Neural progenitor cell (in vitro differentiated cells): ENCODE measurements around the gene KCNMA1. TPM values are rescaled to one million over a fixed set of nuclear protein-coding genes. Genes with fewer than 3 reads are reported as not detected.

ENCODE experiments used
- DNase-seq: peaks from one replicate; pipeline ENCODE4 v3.0.0-alpha.2; 2016; ENCODE audit warnings: low spot score
- H2AFZ ChIP-seq: fragments of 200-600 bp; sonication (generic); replicated peaks from 2 replicates; pipeline ENCODE4 v1.6.1; 2016; ENCODE audit warnings: antibody characterized with exemption
- H3F3A ChIP-seq: fragments of 200-600 bp; sonication (generic); 2 replicates; pipeline ENCODE4 v1.6.1; 2016; ENCODE audit warnings: antibody characterized with exemption, low read depth
- H3K27ac ChIP-seq: fragments of 200-600 bp; sonication (generic); 2 replicates; pipeline ENCODE4 v1.5.1; 2016; ENCODE audit warnings: mild to moderate bottlenecking
- H3K27me3 ChIP-seq: fragments of 200-600 bp; sonication (generic); 2 replicates; pipeline ENCODE4 v1.6.1; 2016; ENCODE audit warnings: mild to moderate bottlenecking, moderate library complexity
- H3K36me3 ChIP-seq: fragments of 200-600 bp; sonication (generic); 2 replicates; pipeline ENCODE4 v1.5.1; 2016
- H3K4me1 ChIP-seq: fragments of 200-600 bp; sonication (generic); 2 replicates; pipeline ENCODE4 v1.6.1; 2016; ENCODE audit warnings: mixed run types
- H3K4me2 ChIP-seq: fragments of 200-600 bp; sonication (generic); 2 replicates; pipeline ENCODE4 v1.6.1; 2016
- H3K4me3 ChIP-seq: fragments of 200-600 bp; sonication (generic); 2 replicates; pipeline ENCODE4 v1.5.1; 2016
- H3K79me2 ChIP-seq: fragments of 200-600 bp; sonication (generic); 2 replicates; pipeline ENCODE4 v1.6.1; 2016; ENCODE audit warnings: low read depth
- H3K9ac ChIP-seq: fragments of 200-600 bp; sonication (generic); 2 replicates; pipeline ENCODE4 v1.6.1; 2016
- H3K9me3 ChIP-seq: fragments of 200-600 bp; sonication (generic); 2 replicates; pipeline ENCODE4 v1.5.1; 2016; ENCODE audit warnings: low read depth
- H4K20me1 ChIP-seq: fragments of 200-600 bp; sonication (generic); 2 replicates; pipeline ENCODE4 v1.6.1; 2016; ENCODE audit warnings: low read depth
- H3K27ac Mint-ChIP-seq: 3 replicates; pipeline ENCODE4 v1.8.0; 2021; ENCODE audit warnings: mixed read lengths
- H3K27me3 Mint-ChIP-seq: 2 replicates; pipeline ENCODE4 v1.8.0; 2022; ENCODE audit warnings: low read depth, mild to moderate bottlenecking, inconsistent platforms, moderate library complexity, mixed read lengths; ENCODE audit not compliant: insufficient read depth
- H3K36me3 Mint-ChIP-seq: 3 replicates; pipeline ENCODE4 v1.8.0; 2021; ENCODE audit warnings: mixed read lengths
- H3K4me1 Mint-ChIP-seq: 3 replicates; pipeline ENCODE4 v1.8.0; 2021; ENCODE audit warnings: mixed read lengths
- H3K4me3 Mint-ChIP-seq: 3 replicates; pipeline ENCODE4 v1.8.0; 2021; ENCODE audit warnings: mild to moderate bottlenecking, moderate library complexity, mixed read lengths
- H3K9me3 Mint-ChIP-seq: 3 replicates; pipeline ENCODE4 v1.8.0; 2020; ENCODE audit warnings: mixed read lengths
- EZH2 ChIP-seq: fragments of 200-600 bp; sonication (generic); IDR thresholded peaks from 2 replicates; pipeline ENCODE4 v1.6.1; 2017; ENCODE audit warnings: antibody characterized with exemption, mild to moderate bottlenecking, moderate library complexity
- EZH2phosphoT487 ChIP-seq: fragments of 200-600 bp; sonication (generic); IDR thresholded peaks from 2 replicates; pipeline ENCODE4 v1.6.1; 2017; ENCODE audit warnings: antibody characterized with exemption
- total RNA-seq: library from RNA; depleted of rRNA; stranded (reverse); fragments of >200 nt; gene quantifications from 2 replicates; pipeline ENCODE4 v1.2.3, GENCODE V29; 2015; ENCODE audit warnings: low replicate concordance
- TF ChIP-seq, protein P1 (sequence below): fragments of 200-600 bp; sonication (generic); IDR thresholded peaks from 2 replicates; pipeline ENCODE4 v1.5.1; 2017; ENCODE audit warnings: antibody characterized with exemption, mild to moderate bottlenecking

KCNMA1 gene
- total RNA-seq, 1 donor from 2014 or later: 2.4 TPM

GRCh38 chr10:77392236-77392721, 245.3 kb downstream of the KCNMA1 start:
- H3K27ac ChIP-seq: no peak overlapping the region
- no peaks in the 10 kb centered on the region for H3K36me3 ChIP-seq
- Mint-ChIP-seq H3K36me3 (no peaks in the 10 kb centered on the region), H3K4me1 (peaks cover 43% of the 10 kb centered on the region), H3K27me3 (peaks cover 4% of the 10 kb centered on the region), H3K27ac (no peak overlapping the region), H3K9me3 (no peaks in the 10 kb centered on the region), H3K4me3 (no peak overlapping the region)
- no peaks in the 10 kb centered on the region for H4K20me1 ChIP-seq
- peaks cover 15% of the 10 kb centered on the region for H3K4me1 ChIP-seq
- no peak overlapping the region for H3K4me3 ChIP-seq
- H3K79me2 ChIP-seq: no peaks in the 10 kb centered on the region
- no peak overlapping the region for H3K4me2 ChIP-seq
- no peak overlapping the region for H3K9ac ChIP-seq
- no peaks in the 10 kb centered on the region for H3K27me3 ChIP-seq
- no peak overlapping the region for H2AFZ ChIP-seq
- DNase-seq: no peak
- no peaks in the 10 kb centered on the region for H3K9me3 ChIP-seq
- TF ChIP-seq EZH2 (no peak), EZH2phosphoT487 (no peak)
- TF ChIP-seq, protein P1, sequence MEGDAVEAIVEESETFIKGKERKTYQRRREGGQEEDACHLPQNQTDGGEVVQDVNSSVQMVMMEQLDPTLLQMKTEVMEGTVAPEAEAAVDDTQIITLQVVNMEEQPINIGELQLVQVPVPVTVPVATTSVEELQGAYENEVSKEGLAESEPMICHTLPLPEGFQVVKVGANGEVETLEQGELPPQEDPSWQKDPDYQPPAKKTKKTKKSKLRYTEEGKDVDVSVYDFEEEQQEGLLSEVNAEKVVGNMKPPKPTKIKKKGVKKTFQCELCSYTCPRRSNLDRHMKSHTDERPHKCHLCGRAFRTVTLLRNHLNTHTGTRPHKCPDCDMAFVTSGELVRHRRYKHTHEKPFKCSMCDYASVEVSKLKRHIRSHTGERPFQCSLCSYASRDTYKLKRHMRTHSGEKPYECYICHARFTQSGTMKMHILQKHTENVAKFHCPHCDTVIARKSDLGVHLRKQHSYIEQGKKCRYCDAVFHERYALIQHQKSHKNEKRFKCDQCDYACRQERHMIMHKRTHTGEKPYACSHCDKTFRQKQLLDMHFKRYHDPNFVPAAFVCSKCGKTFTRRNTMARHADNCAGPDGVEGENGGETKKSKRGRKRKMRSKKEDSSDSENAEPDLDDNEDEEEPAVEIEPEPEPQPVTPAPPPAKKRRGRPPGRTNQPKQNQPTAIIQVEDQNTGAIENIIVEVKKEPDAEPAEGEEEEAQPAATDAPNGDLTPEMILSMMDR: no peak
- no peaks in the 10 kb centered on the region for H3F3A ChIP-seq

GRCh38 chr10:77391605-77392235, 245.9 kb downstream of the KCNMA1 start:
- no peak overlapping the region for H3K9ac ChIP-seq
- H3K27ac ChIP-seq: no peak overlapping the region
- Mint-ChIP-seq H3K27ac (no peak overlapping the region), H3K36me3 (no peaks in the 10 kb centered on the region), H3K4me3 (no peak overlapping the region), H3K27me3 (peaks cover 4% of the 10 kb centered on the region), H3K9me3 (no peaks in the 10 kb centered on the region), H3K4me1 (peaks cover 49% of the 10 kb centered on the region)
- H3K4me3 ChIP-seq: no peak overlapping the region
- peaks cover 15% of the 10 kb centered on the region for H3K4me1 ChIP-seq
- H4K20me1 ChIP-seq: no peaks in the 10 kb centered on the region
- no peaks in the 10 kb centered on the region for H3K27me3 ChIP-seq
- TF ChIP-seq, protein P1: peak; percentile 78
- TF ChIP-seq EZH2phosphoT487: no peak
- H2AFZ ChIP-seq: peak overlapping the region; percentile 73
- peak; percentile 91 for DNase-seq
- H3K79me2 ChIP-seq: no peaks in the 10 kb centered on the region
- no peaks in the 10 kb centered on the region for H3F3A ChIP-seq
- no peak overlapping the region for H3K4me2 ChIP-seq
- H3K36me3 ChIP-seq: no peaks in the 10 kb centered on the region
- H3K9me3 ChIP-seq: no peaks in the 10 kb centered on the region

DNA sequence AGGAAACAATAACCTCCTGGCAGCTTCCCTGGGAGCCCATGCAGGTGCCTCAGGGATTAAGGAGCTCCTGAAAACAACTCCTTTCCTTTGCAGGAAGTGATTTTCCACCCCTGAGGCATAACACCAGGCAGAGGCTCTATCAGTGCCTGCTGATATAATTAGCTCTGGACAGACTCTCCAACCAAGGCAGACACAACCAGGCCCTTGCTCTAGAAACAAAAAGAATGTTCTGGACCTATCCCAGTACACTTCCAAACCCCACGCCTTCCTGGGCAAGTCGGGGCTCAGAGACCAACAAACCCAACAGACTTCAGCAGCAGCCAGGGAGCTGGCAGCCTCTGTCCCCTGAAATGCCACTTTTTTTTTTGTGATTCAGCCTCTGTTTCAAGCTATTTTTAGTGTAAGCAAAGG, 247.1 kb downstream of the KCNMA1 start:
- Histone ChIP-seq H4K20me1 (no peaks in the 10 kb centered on the region), H3K9ac (no peak overlapping the region), H3K4me1 (peaks cover 15% of the 10 kb centered on the region), H3F3A (no peaks in the 10 kb centered on the region), H3K4me3 (no peak overlapping the region), H3K79me2 (no peaks in the 10 kb centered on the region), H3K4me2 (peak overlapping the region; percentile 9), H3K36me3 (no peaks in the 10 kb centered on the region), H3K9me3 (no peaks in the 10 kb centered on the region), H3K27ac (no peak overlapping the region), H3K27me3 (no peaks in the 10 kb centered on the region), H2AFZ (no peak overlapping the region)
- H3K4me3 Mint-ChIP-seq: no peak overlapping the region
- H3K27me3 Mint-ChIP-seq: peaks cover 5% of the 10 kb centered on the region
- no peak overlapping the region for H3K27ac Mint-ChIP-seq
- H3K4me1 Mint-ChIP-seq: peaks cover 55% of the 10 kb centered on the region
- no peaks in the 10 kb centered on the region for H3K36me3 Mint-ChIP-seq
- TF ChIP-seq EZH2phosphoT487 (no peak), EZH2 (no peak)
- TF ChIP-seq, protein P1: no peak
- DNase-seq: no peak
- H3K9me3 Mint-ChIP-seq: no peaks in the 10 kb centered on the region
